RWPE2 (cell line): ENCODE data around the gene XK.

Experiments
- ATAC-seq: fragments of 200-7000 bp; cut with Tn5 transposase; 3 replicates; pipeline ENCODE4 v1.9.1; 2021; ENCODE audit warnings: low read depth
- DNase-seq: peaks from one replicate; pipeline ENCODE4 v3.0.0-alpha.2; 2020; ENCODE audit warnings: low spot score
- H3K27ac ChIP-seq: fragments of 450-650 bp; 2 replicates; pipeline ENCODE4 v1.5.1; 2017; ENCODE audit warnings: mild to moderate bottlenecking; ENCODE audit not compliant: poor library complexity, severe bottlenecking
- H3K27me3 ChIP-seq: fragments of 250-450 bp; sonication (Bioruptor Pico); 2 replicates; pipeline ENCODE4 v1.5.1; 2021; ENCODE audit warnings: mild to moderate bottlenecking, moderate library complexity; ENCODE audit not compliant: insufficient read depth, poor library complexity, severe bottlenecking
- H3K36me3 ChIP-seq: fragments of 250-450 bp; sonication (Bioruptor Pico); 2 replicates; pipeline ENCODE4 v1.5.1; 2020; ENCODE audit warnings: low read depth, mild to moderate bottlenecking, moderate library complexity
- H3K4me1 ChIP-seq: fragments of 250-450 bp; sonication (Bioruptor Pico); 2 replicates; pipeline ENCODE4 v1.5.1; 2021; ENCODE audit warnings: mild to moderate bottlenecking, moderate library complexity; ENCODE audit not compliant: insufficient read depth, poor library complexity, severe bottlenecking
- H3K4me3 ChIP-seq: fragments of 250-450 bp; sonication (Bioruptor Pico); 2 replicates; pipeline ENCODE4 v1.5.1; 2021; ENCODE audit warnings: mild to moderate bottlenecking, moderate library complexity; ENCODE audit not compliant: severe bottlenecking
- H3K9me3 ChIP-seq: fragments of 250-450 bp; sonication (Bioruptor Pico); 2 replicates; pipeline ENCODE4 v1.5.1; 2021; ENCODE audit warnings: mild to moderate bottlenecking, moderate library complexity; ENCODE audit not compliant: severe bottlenecking
- CTCF ChIP-seq: fragments of 450-650 bp; IDR thresholded peaks from one replicate; pipeline ENCODE4 v1.5.1; 2017; ENCODE audit warnings: mild to moderate bottlenecking, moderate library complexity; ENCODE audit not compliant: poor library complexity, severe bottlenecking

The XK gene

GRCh38 chrX:37686369-37686995 lies 891 bp downstream of the XK start:
- no peaks in the 10 kb centered on the region for H3K27me3 ChIP-seq
- no peak overlapping the region for H3K27ac ChIP-seq
- no peaks in the 10 kb centered on the region for H3K36me3 ChIP-seq
- H3K4me3 ChIP-seq: peak overlapping the region; percentile 40
- H3K9me3 ChIP-seq: no peaks in the 10 kb centered on the region
- no peak for ATAC-seq
- no peak for DNase-seq
- H3K4me1 ChIP-seq: no peaks in the 10 kb centered on the region
- no peak for TF ChIP-seq CTCF

GRCh38 chrX:37686996-37687395 lies 1.4 kb downstream of the XK start:
- DNase-seq: no peak
- H3K36me3 ChIP-seq: no peaks in the 10 kb centered on the region
- no peak for ATAC-seq
- H3K9me3 ChIP-seq: no peaks in the 10 kb centered on the region
- no peak for TF ChIP-seq CTCF
- H3K27me3 ChIP-seq: no peaks in the 10 kb centered on the region
- H3K27ac ChIP-seq: no peak overlapping the region
- no peaks in the 10 kb centered on the region for H3K4me1 ChIP-seq
- H3K4me3 ChIP-seq: no peak overlapping the region

- H3K27ac ChIP-seq: no peak overlapping the region
- H3K4me1 ChIP-seq: no peaks in the 10 kb centered on the region
- H3K9me3 ChIP-seq: no peaks in the 10 kb centered on the region
- no peaks in the 10 kb centered on the region for H3K27me3 ChIP-seq
- TF ChIP-seq CTCF: no peak
- no peaks in the 10 kb centered on the region for H3K36me3 ChIP-seq
- ATAC-seq (no peak), DNase-seq (no peak)
- no peak overlapping the region for H3K4me3 ChIP-seq
These were observed 4.5 kb downstream of the XK start for GRCh38 chrX:37690119-37690518.

GRCh38 chrX:37692918-37693317 lies 7.3 kb downstream of the XK start:
- H3K4me3 ChIP-seq: no peak overlapping the region
- H3K36me3 ChIP-seq: no peaks in the 10 kb centered on the region
- H3K27ac ChIP-seq: no peak overlapping the region
- TF ChIP-seq CTCF: no peak
- H3K4me1 ChIP-seq: no peaks in the 10 kb centered on the region
- no peak for ATAC-seq
- no peaks in the 10 kb centered on the region for H3K27me3 ChIP-seq
- no peaks in the 10 kb centered on the region for H3K9me3 ChIP-seq
- no peak for DNase-seq

- no peak for DNase-seq
- ATAC-seq: no peak
- H3K36me3 ChIP-seq: no peaks in the 10 kb centered on the region
These were observed 11.7 kb downstream of the XK start for GRCh38 chrX:37697169-37697760.

More at GRCh38 chrX:37697169-37697760, 11.7 kb downstream of the XK start:
- no peak overlapping the region for H3K27ac ChIP-seq
- no peaks in the 10 kb centered on the region for H3K9me3 ChIP-seq
- no peaks in the 10 kb centered on the region for H3K4me1 ChIP-seq
- TF ChIP-seq CTCF: no peak
- no peak overlapping the region for H3K4me3 ChIP-seq
- H3K27me3 ChIP-seq: no peaks in the 10 kb centered on the region
